ENCODE measurements around the gene HOXB4. TPM values are rescaled to one million over a fixed set of nuclear protein-coding genes. Genes with fewer than 3 reads are reported as not detected.

HOXB4 gene
- polyA plus RNA-seq, 1 of the 3 experiments (the other 2 are of a cell fraction) = 0.03 TPM

DNA sequence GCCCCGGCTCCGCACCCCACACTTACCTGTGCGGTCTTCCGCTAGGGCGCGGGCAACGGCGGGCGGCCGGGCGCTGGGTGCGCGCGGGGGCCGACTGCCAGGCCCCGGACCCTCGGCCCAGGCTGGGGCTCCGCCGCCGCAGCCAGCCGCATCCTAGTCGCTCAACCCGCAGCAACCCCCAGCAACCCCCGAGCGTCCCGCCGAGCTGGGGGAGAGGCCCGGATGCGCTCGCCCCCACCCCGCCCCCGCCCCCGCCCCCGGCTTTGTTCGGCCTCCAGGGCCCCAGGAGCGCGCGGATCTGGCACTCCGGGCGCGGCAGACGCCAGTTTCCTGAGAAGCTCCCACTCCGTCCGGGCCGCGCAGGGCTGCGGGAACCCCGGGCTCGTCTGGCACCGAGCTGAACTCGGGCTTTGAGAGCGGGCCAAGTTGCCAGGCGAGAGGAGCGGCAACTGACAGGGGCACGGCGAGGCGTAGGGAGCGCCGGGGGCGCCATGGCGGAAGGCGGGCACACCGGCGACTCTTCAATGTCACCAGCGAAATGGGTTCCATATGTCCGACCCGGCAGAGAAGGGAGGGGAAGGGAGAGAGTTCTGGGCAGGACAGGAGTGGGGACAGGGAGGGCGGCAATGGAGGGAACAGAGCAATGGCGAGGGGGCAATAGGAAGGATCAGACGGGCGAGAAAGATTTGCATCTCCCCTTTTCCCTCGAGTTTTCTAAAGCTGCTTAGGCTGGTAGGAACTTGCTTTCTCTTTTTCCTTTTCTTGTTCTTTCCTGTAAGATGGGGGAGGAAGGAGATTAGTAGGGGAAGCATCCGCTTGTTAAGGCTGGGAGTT, 13.7 kb downstream of the HOXB4 start:
- TF ChIP-seq EP300 (IDR thresholded peaks at IDR 0.05; ENCODE audit: borderline replicate concordance in 1 of 2, low read depth in 1 of 2, low read length in 1 of 2) = no peak
- TF ChIP-seq FOXJ3 (CRISPR knock-in tag; IDR thresholded peaks at IDR 0.05) = no peak
- no peak for TF ChIP-seq FOSL2 (IDR thresholded peaks at IDR 0.05; ENCODE audit: borderline replicate concordance, low read depth)
- no peak for TF ChIP-seq TEAD4 (IDR thresholded peaks at IDR 0.05; ENCODE audit: borderline replicate concordance, insufficient read depth)
- TF ChIP-seq SIN3A (IDR thresholded peaks at IDR 0.05; ENCODE audit: borderline replicate concordance, low read depth, low read length) = no peak
- TF ChIP-seq CHD2 (IDR thresholded peaks at IDR 0.05; ENCODE audit: low read length, partially characterized antibody) = no peak
- TF ChIP-seq, protein P1, sequence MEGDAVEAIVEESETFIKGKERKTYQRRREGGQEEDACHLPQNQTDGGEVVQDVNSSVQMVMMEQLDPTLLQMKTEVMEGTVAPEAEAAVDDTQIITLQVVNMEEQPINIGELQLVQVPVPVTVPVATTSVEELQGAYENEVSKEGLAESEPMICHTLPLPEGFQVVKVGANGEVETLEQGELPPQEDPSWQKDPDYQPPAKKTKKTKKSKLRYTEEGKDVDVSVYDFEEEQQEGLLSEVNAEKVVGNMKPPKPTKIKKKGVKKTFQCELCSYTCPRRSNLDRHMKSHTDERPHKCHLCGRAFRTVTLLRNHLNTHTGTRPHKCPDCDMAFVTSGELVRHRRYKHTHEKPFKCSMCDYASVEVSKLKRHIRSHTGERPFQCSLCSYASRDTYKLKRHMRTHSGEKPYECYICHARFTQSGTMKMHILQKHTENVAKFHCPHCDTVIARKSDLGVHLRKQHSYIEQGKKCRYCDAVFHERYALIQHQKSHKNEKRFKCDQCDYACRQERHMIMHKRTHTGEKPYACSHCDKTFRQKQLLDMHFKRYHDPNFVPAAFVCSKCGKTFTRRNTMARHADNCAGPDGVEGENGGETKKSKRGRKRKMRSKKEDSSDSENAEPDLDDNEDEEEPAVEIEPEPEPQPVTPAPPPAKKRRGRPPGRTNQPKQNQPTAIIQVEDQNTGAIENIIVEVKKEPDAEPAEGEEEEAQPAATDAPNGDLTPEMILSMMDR (IDR thresholded peaks at IDR 0.05) = no peak
- TF ChIP-seq IRF3 (IDR thresholded peaks at IDR 0.05; ENCODE audit: low read depth, low read length) = no peak
- TF ChIP-seq GABPA (IDR thresholded peaks at IDR 0.05; ENCODE audit: low read depth) = no peak
- TF ChIP-seq FOXM1 (IDR thresholded peaks at IDR 0.05; ENCODE audit: low read depth) = no peak
- TF ChIP-seq SMC3 (IDR thresholded peaks at IDR 0.05; ENCODE audit: low read depth, low read length) = no peak
- no peak for DNase-seq
- CTCF ChIA-PET = interaction anchor here (1.0 to 1.1 kb wide), 2 partner anchors 53 to 72 kb away, joined by 3 read pairs; no protein-coding TSS in a partner anchor
- Histone ChIP-seq H3K27ac (ENCODE audit: low read depth in 2 of 2, low read length in 1 of 2) (no peak overlapping the region), H4K20me1 (ENCODE audit: insufficient read depth) (peaks cover 4% of the 10 kb centered on the region; the same call in 1 of the 2 replicates), H3K4me3 (ENCODE audit: low read depth in 2 of 2, low read length in 1 of 2) (no peak overlapping the region), H3F3A (replicated peaks; ENCODE audit: insufficient read depth) (no peaks in the 10 kb centered on the region), H3K27me3 (ENCODE audit: insufficient read depth) (peaks cover 97% of the 10 kb centered on the region), H3K9me2 (no peaks in the 10 kb centered on the region), H3K36me3 (replicated peaks in 1 of 2; ENCODE audit: control insufficient read depth in 1 of 2, insufficient read depth in 2 of 2, low read length in 1 of 2) (no peaks in the 10 kb centered on the region), H3K79me2 (ENCODE audit: insufficient read depth) (no peaks in the 10 kb centered on the region), H3K9me3 (no peaks in the 10 kb centered on the region), H3K4me2 (no peak overlapping the region; the same call in 1 of the 2 replicates), H3K4me1 (ENCODE audit: control insufficient read depth in 1 of 2, insufficient read depth in 2 of 2, low read depth in 1 of 2, low read length in 1 of 2) (peaks cover 0 to 2% of the 10 kb centered on the region in 2 experiments; a peak in 1 of 4 replicates), H2AFZ (ENCODE audit: low read depth) (no peak overlapping the region), H3K9ac (no peak overlapping the region)
- 30% methylated on average over 68 of the region's 73 CpGs for WGBS (ENCODE audit: low lambda C conversion rate)
- POLR2A ChIA-PET = no interaction called here

DNA sequence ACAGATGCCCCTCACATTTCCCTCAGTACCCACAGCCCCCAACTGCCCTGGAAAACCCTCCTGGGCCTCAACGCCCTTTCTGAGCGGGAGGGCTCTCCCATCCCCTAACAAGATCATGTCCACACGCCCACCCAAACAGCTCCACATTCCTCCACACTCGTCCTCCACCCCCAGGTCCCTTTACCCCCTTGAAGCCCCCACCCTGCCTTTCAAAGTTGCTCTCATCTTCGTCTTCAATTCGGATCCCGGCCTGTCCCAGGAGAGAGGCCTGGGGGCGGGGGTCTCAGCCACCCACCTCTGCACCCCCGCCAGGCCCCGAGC, 14.3 kb downstream of the HOXB4 start:
- no peak for DNase-seq
- no peaks in the 10 kb centered on the region for H3F3A ChIP-seq (replicated peaks; ENCODE audit: insufficient read depth)
- no peak overlapping the region for H3K4me2 ChIP-seq
- 21% methylated on average over 10 of the region's 10 CpGs for WGBS (ENCODE audit: low lambda C conversion rate)
- H3K27me3 ChIP-seq (ENCODE audit: insufficient read depth) = peaks cover 97% of the 10 kb centered on the region
- no peak overlapping the region for H3K27ac ChIP-seq (ENCODE audit: low read depth in 2 of 2, low read length in 1 of 2)
- H3K9me3 ChIP-seq = no peaks in the 10 kb centered on the region
- no peaks in the 10 kb centered on the region for H3K9me2 ChIP-seq
- no peak overlapping the region for H3K4me3 ChIP-seq (ENCODE audit: low read depth in 2 of 2, low read length in 1 of 2)
- ChIA-PET POLR2A (no interaction called here), CTCF (interaction anchor here (0.7 to 1.1 kb wide), 2 partner anchors 29 to 71 kb away, joined by 3 to 4 read pairs; no protein-coding TSS in a partner anchor)
- H4K20me1 ChIP-seq (ENCODE audit: insufficient read depth) = peaks cover 4% of the 10 kb centered on the region; the same call in 1 of the 2 replicates
- H3K9ac ChIP-seq = no peak overlapping the region
- no peak overlapping the region for H2AFZ ChIP-seq (ENCODE audit: low read depth)
- peaks cover 0 to 2% of the 10 kb centered on the region in 2 experiments; a peak in 1 of 4 replicates for H3K4me1 ChIP-seq (ENCODE audit: control insufficient read depth in 1 of 2, insufficient read depth in 2 of 2, low read depth in 1 of 2, low read length in 1 of 2)
- no peaks in the 10 kb centered on the region for H3K36me3 ChIP-seq (replicated peaks in 1 of 2; ENCODE audit: control insufficient read depth in 1 of 2, insufficient read depth in 2 of 2, low read length in 1 of 2)
- H3K79me2 ChIP-seq (ENCODE audit: insufficient read depth) = no peaks in the 10 kb centered on the region
- TF ChIP-seq TAF1 (IDR thresholded peaks at IDR 0.05; ENCODE audit: borderline replicate concordance, low read depth, low read length) (no peak), NRF1 (IDR thresholded peaks at IDR 0.05; ENCODE audit: low read depth, low read length) (no peak), MXI1 (IDR thresholded peaks at IDR 0.05; ENCODE audit: low read depth, low read length) (no peak), GATA2 (CRISPR knock-in tag; IDR thresholded peaks at IDR 0.05) (no peak), GABPA (IDR thresholded peaks at IDR 0.05; ENCODE audit: low read depth) (no peak), IRF3 (IDR thresholded peaks at IDR 0.05; ENCODE audit: low read depth, low read length) (no peak), SMC3 (IDR thresholded peaks at IDR 0.05; ENCODE audit: low read depth, low read length) (no peak), ZBTB33 (IDR thresholded peaks at IDR 0.05; ENCODE audit: borderline replicate concordance, low read depth) (no peak), ELF1 (IDR thresholded peaks at IDR 0.05) (no peak), FOXJ3 (CRISPR knock-in tag; IDR thresholded peaks at IDR 0.05) (no peak), JUND (IDR thresholded peaks at IDR 0.05) (no peak), RCOR1 (IDR thresholded peaks at IDR 0.05; ENCODE audit: low read length) (no peak), MEF2A (IDR thresholded peaks at IDR 0.05; ENCODE audit: borderline replicate concordance, low read depth) (no peak), FOXM1 (IDR thresholded peaks at IDR 0.05; ENCODE audit: low read depth) (no peak)

All from SK-N-SH (cell line).